Endothelial cell of umbilical vein (primary cell): ENCODE measurements around the gene ZNF783. TPM values are rescaled to one million over a fixed set of nuclear protein-coding genes. Genes with fewer than 3 reads are reported as not detected.

Experiments used
- BruUV-seq: library from RNA; stranded (reverse); fragments of 400-500 nt; replicated peaks from 2 replicates; lab custom pipeline; 2021; lab: Mats Ljungman, UMichigan
- CTCF ChIA-PET: fragments of 300-600, 350-600 bp; sonication (Branson Sonifier 250); formaldehyde crosslinking; loops from one replicate; lab custom pipeline; 2021; ENCODE audit warnings: antibody characterized with exemption, inconsistent platforms; lab: Charles Lee
- POLR2A ChIA-PET: fragments of 300-600, 350-600 bp; sonication (Branson Sonifier 250); formaldehyde crosslinking; loops from one replicate; lab custom pipeline; 2021; ENCODE audit warnings: antibody characterized with exemption, inconsistent platforms; lab: Charles Lee
- DNase-seq: peaks from one replicate; pipeline ENCODE4 v3.0.0-alpha.2; 2011; ENCODE audit warnings: low read depth, low spot score
- FAIRE-seq: peaks from 2 replicates; lab custom pipeline; 2011; peaks lifted over from hg19 to GRCh38; lab: Jason Lieb, UNC
- H2AFZ ChIP-seq: 2 replicates; pipeline ENCODE4 v1.6.0; 2012; ENCODE audit warnings: low read depth, low read length, control low read depth, inconsistent platforms
- H3K27ac ChIP-seq: 2 replicates; pipeline ENCODE4 v1.5.1; 2011; ENCODE audit warnings: low read depth, mild to moderate bottlenecking, control low read depth, low read length, moderate library complexity; ENCODE audit not compliant: insufficient read depth
- H3K27me3 ChIP-seq, 2 experiments: 2 replicates each; pipeline versions ENCODE4 v1.6.0 to v1.6.1; 2011; ENCODE audit warnings: low read length in 2 of 2, mixed read lengths in 1 of 2; ENCODE audit not compliant: control insufficient read depth in 2 of 2, insufficient read depth in 2 of 2
- H3K36me3 ChIP-seq, 2 experiments: 2 replicates in 1 of 2; 3 replicates in 1 of 2; pipeline ENCODE4 v1.5.1; 2011; ENCODE audit warnings: low read length in 2 of 2, mild to moderate bottlenecking in 1 of 2, moderate library complexity in 1 of 2; ENCODE audit not compliant: control insufficient read depth in 2 of 2, insufficient read depth in 2 of 2; ENCODE audit errors: extremely low read depth in 1 of 2
- H3K4me1 ChIP-seq: 3 replicates; pipeline ENCODE4 v1.5.1; 2011; ENCODE audit warnings: mild to moderate bottlenecking, low read length; ENCODE audit not compliant: control insufficient read depth, insufficient read depth; ENCODE audit errors: extremely low read depth
- H3K4me2 ChIP-seq: 2 replicates; pipeline ENCODE4 v1.6.1; 2011; ENCODE audit warnings: low read length, control low read depth, mixed read lengths; ENCODE audit not compliant: insufficient read depth
- H3K4me3 ChIP-seq, 3 experiments: fragments of 200-600 bp in 1 of 3; sonication (generic), shearing (Covaris generic) in 1 of 3; replicated peaks in 1 of 3; 2 replicates each; pipeline ENCODE4 v1.5.1; 2011 to 2016; ENCODE audit warnings: control low read depth in 3 of 3, low read length in 3 of 3, mild to moderate bottlenecking in 2 of 3, inconsistent platforms in 1 of 3, low read depth in 1 of 3, moderate library complexity in 1 of 3; ENCODE audit not compliant: insufficient read depth in 1 of 3
- H3K79me2 ChIP-seq: 2 replicates; pipeline ENCODE4 v1.6.0; 2012; ENCODE audit warnings: low read length, inconsistent platforms; ENCODE audit not compliant: control insufficient read depth, insufficient read depth
- H3K9ac ChIP-seq: replicated peaks from 2 replicates; pipeline ENCODE3; 2011; ENCODE audit warnings: low read length, control low read depth; ENCODE audit not compliant: insufficient read depth; ENCODE audit errors: extremely low read depth
- H3K9me1 ChIP-seq: replicated peaks from 3 replicates; pipeline ENCODE4 v1.6.0; 2011; ENCODE audit warnings: mild to moderate bottlenecking, low read length; ENCODE audit not compliant: control insufficient read depth, insufficient read depth; ENCODE audit errors: extremely low read depth
- H3K9me3 ChIP-seq: replicated peaks from 2 replicates; pipeline ENCODE4 v1.5.1; 2012; ENCODE audit warnings: low read length, inconsistent platforms; ENCODE audit not compliant: control insufficient read depth, insufficient read depth
- H4K20me1 ChIP-seq: replicated peaks from 2 replicates; pipeline ENCODE3; 2011; ENCODE audit warnings: mild to moderate bottlenecking, low read length; ENCODE audit not compliant: control insufficient read depth, insufficient read depth; ENCODE audit errors: extremely low read depth
- CTCF ChIP-seq, 2 donors: IDR thresholded peaks; 1 replicate in 1 of 2; 2 replicates in 1 of 2; pipeline ENCODE4 v1.5.1; 2011; ENCODE audit warnings: low read length in 2 of 2, mild to moderate bottlenecking in 2 of 2, moderate library complexity in 2 of 2, control low read depth in 1 of 2, inconsistent platforms in 1 of 2, low read depth in 1 of 2; ENCODE audit not compliant: insufficient read depth in 1 of 2; ENCODE audit errors: extremely low read depth in 1 of 2
- EZH2 ChIP-seq: IDR thresholded peaks from 2 replicates; pipeline ENCODE4 v1.6.1; 2012; ENCODE audit warnings: borderline replicate concordance, low read depth, mild to moderate bottlenecking, moderate library complexity, low read length, inconsistent platforms; ENCODE audit not compliant: severe bottlenecking
- FOS ChIP-seq: IDR thresholded peaks from 2 replicates; pipeline ENCODE4 v1.6.1; 2011; ENCODE audit warnings: mild to moderate bottlenecking, low read length, moderate library complexity, borderline replicate concordance; ENCODE audit not compliant: insufficient read depth
- GATA2 ChIP-seq: IDR thresholded peaks from 2 replicates; pipeline ENCODE4 v1.7.0; 2011; ENCODE audit warnings: low read depth, mild to moderate bottlenecking, moderate library complexity, mixed read lengths, low read length; ENCODE audit not compliant: insufficient read length, insufficient read depth
- JUN ChIP-seq: IDR thresholded peaks from 2 replicates; pipeline ENCODE4 v1.6.1; 2011; ENCODE audit warnings: borderline replicate concordance, low read depth; ENCODE audit not compliant: insufficient read length, insufficient read depth
- MAX ChIP-seq: IDR thresholded peaks from 2 replicates; pipeline ENCODE4 v1.6.1; 2011; ENCODE audit not compliant: insufficient read depth, insufficient read length
- MYC ChIP-seq: IDR thresholded peaks from one replicate; pipeline ENCODE4 v1.6.1; 2011; ENCODE audit warnings: mild to moderate bottlenecking, low read depth, low read length
- POLR2A ChIP-seq: IDR thresholded peaks from 2 replicates; pipeline ENCODE4 v1.6.1; 2012; ENCODE audit warnings: low read depth, mild to moderate bottlenecking, control low read depth, low read length
- POLR2AphosphoS5 ChIP-seq: IDR thresholded peaks from 2 replicates; pipeline ENCODE4 v1.6.1; 2012; ENCODE audit warnings: low read depth, mild to moderate bottlenecking, control low read depth, low read length, moderate library complexity; ENCODE audit not compliant: insufficient read depth
- dilution Hi-C: fragments of 300-500 bp; cut with MboI; formaldehyde crosslinking; loops from one replicate; pipeline ENCODE4 v1.15.0; 2019; ENCODE audit warnings: low sequenced_read_pairs; ENCODE audit not compliant: extremely low pct_ligation_motif_present
- intact Hi-C: fragments of 100-400 bp; cut with micrococcal nuclease; formaldehyde crosslinking; loops from one replicate; pipeline ENCODE4 v1.10.0; 2022
- polyA plus RNA-seq, 4 experiments: library from polyadenylated mRNA; depleted of rRNA in 3 of 4; stranded (reverse) in 3 of 4; unstranded in 1 of 4; fragments of >200 nt; gene quantifications; 2 replicates each; pipeline versions ENCODE4 v1.2.1 to v1.2.3, GENCODE V29; 2011 to 2012; ENCODE audit warnings: missing spikeins in 1 of 4
- total RNA-seq: library from RNA; stranded (reverse); gene quantifications from 2 replicates; pipeline ENCODE4 v1.2.3, GENCODE V29; 2021

Gene ZNF783
- total and polyA plus RNA-seq, 2 donors (not counting 3 experiments of a cell fraction or from before 2014, with no cell fraction given): 7.3 to 9.8 TPM

GRCh38 chr7:149316606-149317005 lies 54.6 kb downstream of the ZNF783 start:
- Histone ChIP-seq H3K36me3 (no peaks in the 10 kb centered on the region), H3K4me1 (no peaks in the 10 kb centered on the region), H4K20me1 (no peaks in the 10 kb centered on the region), H3K79me2 (no peaks in the 10 kb centered on the region), H3K4me2 (no peak overlapping the region), H3K27me3 (peaks cover 6 to 9% of the 10 kb centered on the region in 2 experiments), H3K27ac (no peak overlapping the region), H2AFZ (no peak overlapping the region), H3K9ac (no peak overlapping the region), H3K4me3 (no peak overlapping the region), H3K9me1 (no peaks in the 10 kb centered on the region), H3K9me3 (no peaks in the 10 kb centered on the region)
- DNase-seq (no peak), FAIRE-seq (no peak)
- intact Hi-C loops: no loop called here
- dilution Hi-C loops: no loop called here
- CTCF ChIA-PET: no interaction called here
- no TSS peak for BruUV-seq
- TF ChIP-seq POLR2AphosphoS5 (no peak), POLR2A (no peak), FOS (no peak), GATA2 (no peak), EZH2 (no peak), MAX (no peak), JUN (no peak)
- POLR2A ChIA-PET: no interaction called here

GRCh38 chr7:149317496-149317895 lies 55.5 kb downstream of the ZNF783 start:
- Histone ChIP-seq H3K4me2 (no peak overlapping the region), H3K27me3 (peaks cover 6 to 11% of the 10 kb centered on the region in 2 experiments), H4K20me1 (no peaks in the 10 kb centered on the region), H2AFZ (no peak overlapping the region), H3K79me2 (no peaks in the 10 kb centered on the region), H3K27ac (no peak overlapping the region), H3K4me3 (no peak overlapping the region), H3K9ac (no peak overlapping the region), H3K36me3 (no peaks in the 10 kb centered on the region), H3K9me1 (no peaks in the 10 kb centered on the region), H3K9me3 (no peaks in the 10 kb centered on the region), H3K4me1 (no peaks in the 10 kb centered on the region)
- CTCF ChIA-PET: interaction anchor here (2.0 kb wide), 1 partner anchor 8 kb away, joined by 9 read pairs; no protein-coding TSS in a partner anchor
- dilution Hi-C loops (no loop called here), intact Hi-C loops (no loop called here)
- TF ChIP-seq POLR2A (no peak), FOS (no peak), GATA2 (no peak), MYC (no peak), JUN (no peak), MAX (no peak), POLR2AphosphoS5 (no peak), CTCF (IDR thresholded peaks at IDR 0.05; ENCODE audit: extremely low read depth in 1 of 2, insufficient read depth in 1 of 2, low read depth in 1 of 2, low read length in 2 of 2) (no peak), EZH2 (no peak)
- FAIRE-seq (no peak), DNase-seq (no peak)
- POLR2A ChIA-PET: no interaction called here
- BruUV-seq: no TSS peak
